ENCODE results near the gene ZNF19.

GRCh38 chr16:71464231-71464630 lies 24.9 kb downstream of the ZNF19 start:
- TF ChIP-seq POLR2A (IDR thresholded peaks at IDR 0.05; ENCODE audit: borderline replicate concordance, extremely low read depth, insufficient read depth, insufficient read length) (no peak), ZNF274 (IDR thresholded peaks at IDR 0.05; ENCODE audit: low read depth, low read length) (no peak), REST (IDR thresholded peaks at IDR 0.05; ENCODE audit: low read depth) (no peak), JUND (IDR thresholded peaks at IDR 0.05) (no peak), RAD21 (IDR thresholded peaks at IDR 0.05; ENCODE audit: low read depth) (no peak), SIN3A (IDR thresholded peaks at IDR 0.05; ENCODE audit: low read depth) (no peak), POLR2AphosphoS5 (IDR thresholded peaks at IDR 0.05; ENCODE audit: low read depth, low read length) (no peak), EZH2 (IDR thresholded peaks at IDR 0.05) (no peak), EZH2phosphoT487 (IDR thresholded peaks at IDR 0.05; ENCODE audit: borderline replicate concordance) (no peak), ZBTB33 (IDR thresholded peaks at IDR 0.05; ENCODE audit: extremely low read depth, insufficient replicate concordance, low read length) (no peak), TCF7L2 (IDR thresholded peaks at IDR 0.05; ENCODE audit: borderline replicate concordance, extremely low read depth, insufficient read depth, insufficient read length) (no peak)
- TF ChIP-seq, protein P1, sequence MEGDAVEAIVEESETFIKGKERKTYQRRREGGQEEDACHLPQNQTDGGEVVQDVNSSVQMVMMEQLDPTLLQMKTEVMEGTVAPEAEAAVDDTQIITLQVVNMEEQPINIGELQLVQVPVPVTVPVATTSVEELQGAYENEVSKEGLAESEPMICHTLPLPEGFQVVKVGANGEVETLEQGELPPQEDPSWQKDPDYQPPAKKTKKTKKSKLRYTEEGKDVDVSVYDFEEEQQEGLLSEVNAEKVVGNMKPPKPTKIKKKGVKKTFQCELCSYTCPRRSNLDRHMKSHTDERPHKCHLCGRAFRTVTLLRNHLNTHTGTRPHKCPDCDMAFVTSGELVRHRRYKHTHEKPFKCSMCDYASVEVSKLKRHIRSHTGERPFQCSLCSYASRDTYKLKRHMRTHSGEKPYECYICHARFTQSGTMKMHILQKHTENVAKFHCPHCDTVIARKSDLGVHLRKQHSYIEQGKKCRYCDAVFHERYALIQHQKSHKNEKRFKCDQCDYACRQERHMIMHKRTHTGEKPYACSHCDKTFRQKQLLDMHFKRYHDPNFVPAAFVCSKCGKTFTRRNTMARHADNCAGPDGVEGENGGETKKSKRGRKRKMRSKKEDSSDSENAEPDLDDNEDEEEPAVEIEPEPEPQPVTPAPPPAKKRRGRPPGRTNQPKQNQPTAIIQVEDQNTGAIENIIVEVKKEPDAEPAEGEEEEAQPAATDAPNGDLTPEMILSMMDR (IDR thresholded peaks at IDR 0.05 in 2 of 3, conservative IDR thresholded peaks at IDR 0.05 in 1 of 3; ENCODE audit: borderline replicate concordance in 1 of 3, insufficient read depth in 1 of 3, low read depth in 2 of 3, low read length in 2 of 3) = no peak
- TF ChIP-seq, protein P2, sequence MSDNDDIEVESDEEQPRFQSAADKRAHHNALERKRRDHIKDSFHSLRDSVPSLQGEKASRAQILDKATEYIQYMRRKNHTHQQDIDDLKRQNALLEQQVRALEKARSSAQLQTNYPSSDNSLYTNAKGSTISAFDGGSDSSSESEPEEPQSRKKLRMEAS (IDR thresholded peaks at IDR 0.05) = no peak
